GM21423 (cell line): Measurements from ENCODE around the gene FOXN4.
"Not testable (repeated sequence)": the region's sequence is repeated elsewhere in the genome, so short reads cannot be mapped to it uniquely, and the experiment has no call there.

Experiments used
- ATAC-seq: cut with Tn5 transposase; IDR thresholded peaks from one replicate; pipeline ENCODE4 v1.9.1; 2021; ENCODE audit warnings: mild to moderate bottlenecking, moderate library complexity; ENCODE audit not compliant: unreplicated experiment

The FOXN4 gene

GRCh38 chr12:109308534-109309380, at the start of gene FOXN4:
Gene FOXN4 (minus strand): TSS chr12:109309284. CDS start chr12:109308321, 963 bp downstream.
- ATAC-seq: no peak

GRCh38 chr12:109358154-109358869, 49.2 kb upstream of the FOXN4 start:
- no peak for ATAC-seq

GRCh38 chr12:109357032-109357431, 47.9 kb upstream of the FOXN4 start:
- no peak for ATAC-seq

- ATAC-seq: no peak
These were observed 47.5 kb upstream of the FOXN4 start for GRCh38 chr12:109356577-109356976.

- ATAC-seq: no peak
These were observed 43.1 kb upstream of the FOXN4 start for GRCh38 chr12:109352184-109352583.

GRCh38 chr12:109347589-109347988, 38.5 kb upstream of the FOXN4 start, which contains the start of gene MYO1H:
Gene MYO1H (plus strand): TSS chr12:109347900. CDS start chr12:109347961, 61 bp downstream.
- ATAC-seq: no peak

- no peak for ATAC-seq
These were observed 37.8 kb upstream of the FOXN4 start for GRCh38 chr12:109346920-109347319.

GRCh38 chr12:109345428-109345827, 36.3 kb upstream of the FOXN4 start:
- ATAC-seq: no peak

- ATAC-seq: no peak
These were observed 34.6 kb upstream of the FOXN4 start for GRCh38 chr12:109343677-109344076.

GRCh38 chr12:109336593-109336992, 27.5 kb upstream of the FOXN4 start:
- no peak for ATAC-seq

GRCh38 chr12:109334887-109335286, 25.8 kb upstream of the FOXN4 start:
- no peak for ATAC-seq

GRCh38 chr12:109331301-109331952, 22.3 kb upstream of the FOXN4 start:
- no peak for ATAC-seq

GRCh38 chr12:109330282-109331230, 21.5 kb upstream of the FOXN4 start:
- ATAC-seq: no peak

- no peak for ATAC-seq
These were observed 20.6 kb upstream of the FOXN4 start for GRCh38 chr12:109329686-109330085.

- no peak for ATAC-seq
These were observed 19.9 kb upstream of the FOXN4 start for GRCh38 chr12:109329003-109329402.

GRCh38 chr12:109321294-109321693, 12.2 kb upstream of the FOXN4 start:
- not testable (repeated sequence) for ATAC-seq

GRCh38 chr12:109310247-109311125, 1.4 kb upstream of the FOXN4 start:
- no peak for ATAC-seq

GRCh38 chr12:109309381-109310246, 530 bp upstream of the FOXN4 start:
- no peak for ATAC-seq
